Thyroid gland (tissue), 4 donors: ENCODE measurements around the gene TSFM. TPM values are rescaled to one million over a fixed set of nuclear protein-coding genes. Genes with fewer than 3 reads are reported as not detected.
A peak's percentile ranks its signal among the peaks of the same experiment; 100 is the strongest.

Experiments
- DNase-seq, 2 donors: peaks; one replicate each; pipeline ENCODE4 v3.0.0-alpha.2; 2019
- H3K27ac ChIP-seq, 3 donors: fragments of 200-600 bp; sonication (generic); 1 replicate in 2 of 3; 2 replicates in 1 of 3; pipeline ENCODE4 v1.5.1; 2016 to 2019; ENCODE audit warnings: mild to moderate bottlenecking in 1 of 3, moderate library complexity in 1 of 3
- H3K27me3 ChIP-seq: fragments of 200-600 bp; sonication (generic); one replicate; pipeline ENCODE4 v1.5.1; 2019
- H3K36me3 ChIP-seq, 2 donors: fragments of 200-600 bp; sonication (generic); one replicate each; pipeline ENCODE4 v1.5.1; 2016 to 2019
- H3K4me1 ChIP-seq, 2 donors: fragments of 200-600 bp; sonication (generic); one replicate each; pipeline ENCODE4 v1.5.1; 2017 to 2019
- H3K4me3 ChIP-seq, 3 donors: fragments of 200-600 bp; sonication (generic); replicated peaks in 1 of 3; 1 replicate in 2 of 3; 2 replicates in 1 of 3; pipeline ENCODE4 v1.5.1; 2016; ENCODE audit warnings: mild to moderate bottlenecking in 1 of 3
- H3K9me3 ChIP-seq: fragments of 200-600 bp; sonication (generic); one replicate; pipeline ENCODE4 v1.5.1; 2017
- POLR2A ChIP-seq, 2 donors: fragments of 450-650 bp; IDR thresholded peaks; one replicate each; pipeline ENCODE4 v1.6.1; 2017; ENCODE audit warnings: antibody characterized with exemption in 2 of 2, mild to moderate bottlenecking in 2 of 2, moderate library complexity in 1 of 2
- WGBS, 2 donors: methylation state at CpG; one replicate each; pipeline ENCODE4 v1.1.5; 2017; 5-methylcytosine and 5-hydroxymethylcytosine counted together
- intact Hi-C: fragments of 100-400 bp; cut with DNase I; formaldehyde crosslinking; loops from one replicate; pipeline ENCODE4 v1.15.1; 2023
- total RNA-seq, 4 donors: library from RNA; depleted of rRNA; stranded (reverse); fragments of >200 nt; gene quantifications; one replicate each; pipeline ENCODE4 v1.2.3, GENCODE V29; 2016
- TF ChIP-seq, protein P1 (sequence below), 6 experiments: fragments of 200-600 bp in 3 of 6; fragments of 450-650 bp in 3 of 6; sonication (generic) in 3 of 6; IDR thresholded peaks; one replicate each; pipeline ENCODE4 v1.5.1; 2016 to 2019; ENCODE audit warnings: antibody characterized with exemption in 6 of 6, mild to moderate bottlenecking in 2 of 6, inconsistent platforms in 1 of 6, moderate library complexity in 1 of 6

Gene TSFM
- total RNA-seq, 4 donors from 2014 or later = 19.4 to 32.0 (median 25.5) TPM

DNA sequence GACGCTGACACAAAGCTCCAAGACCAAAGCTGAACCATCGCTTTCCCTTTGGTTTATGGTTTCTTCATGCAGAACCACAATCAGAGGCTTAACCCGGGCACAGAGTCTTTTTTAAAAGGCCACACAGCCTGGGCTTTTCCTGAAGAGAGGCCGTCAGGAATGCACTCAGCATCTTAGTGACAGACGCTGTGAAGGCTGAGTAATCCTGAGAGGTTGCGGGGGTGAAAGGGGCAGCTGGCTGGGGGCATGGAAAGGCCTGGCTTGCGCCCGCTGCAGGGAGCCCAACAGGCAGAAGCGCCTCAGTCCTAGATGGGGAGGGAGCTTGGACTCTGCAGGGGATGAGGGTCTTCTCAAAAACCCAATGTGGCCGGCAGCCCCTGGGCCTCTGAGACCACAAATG is 50.4 kb downstream of the TSFM start:
- WGBS, 2 donors = 7 to 21% methylated on average over 10 of the region's 10 CpGs
- Histone ChIP-seq H3K36me3 (peaks cover 13 to 14% of the 10 kb centered on the region in 2 donors), H3K4me3 (no peak overlapping the region), H3K4me1 (peaks cover 67 to 92% of the 10 kb centered on the region in 2 donors), H3K27me3 (no peaks in the 10 kb centered on the region), H3K27ac (peak overlapping the region in 2 of 3 donors; percentile 43), H3K9me3 (no peaks in the 10 kb centered on the region)
- DNase-seq = peak; percentile 59 to 61
- TF ChIP-seq, protein P1, sequence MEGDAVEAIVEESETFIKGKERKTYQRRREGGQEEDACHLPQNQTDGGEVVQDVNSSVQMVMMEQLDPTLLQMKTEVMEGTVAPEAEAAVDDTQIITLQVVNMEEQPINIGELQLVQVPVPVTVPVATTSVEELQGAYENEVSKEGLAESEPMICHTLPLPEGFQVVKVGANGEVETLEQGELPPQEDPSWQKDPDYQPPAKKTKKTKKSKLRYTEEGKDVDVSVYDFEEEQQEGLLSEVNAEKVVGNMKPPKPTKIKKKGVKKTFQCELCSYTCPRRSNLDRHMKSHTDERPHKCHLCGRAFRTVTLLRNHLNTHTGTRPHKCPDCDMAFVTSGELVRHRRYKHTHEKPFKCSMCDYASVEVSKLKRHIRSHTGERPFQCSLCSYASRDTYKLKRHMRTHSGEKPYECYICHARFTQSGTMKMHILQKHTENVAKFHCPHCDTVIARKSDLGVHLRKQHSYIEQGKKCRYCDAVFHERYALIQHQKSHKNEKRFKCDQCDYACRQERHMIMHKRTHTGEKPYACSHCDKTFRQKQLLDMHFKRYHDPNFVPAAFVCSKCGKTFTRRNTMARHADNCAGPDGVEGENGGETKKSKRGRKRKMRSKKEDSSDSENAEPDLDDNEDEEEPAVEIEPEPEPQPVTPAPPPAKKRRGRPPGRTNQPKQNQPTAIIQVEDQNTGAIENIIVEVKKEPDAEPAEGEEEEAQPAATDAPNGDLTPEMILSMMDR (IDR thresholded peaks at IDR 0.05) = no peak
- TF ChIP-seq POLR2A (IDR thresholded peaks at IDR 0.05) = no peak
- intact Hi-C loops = no loop called here

DNA sequence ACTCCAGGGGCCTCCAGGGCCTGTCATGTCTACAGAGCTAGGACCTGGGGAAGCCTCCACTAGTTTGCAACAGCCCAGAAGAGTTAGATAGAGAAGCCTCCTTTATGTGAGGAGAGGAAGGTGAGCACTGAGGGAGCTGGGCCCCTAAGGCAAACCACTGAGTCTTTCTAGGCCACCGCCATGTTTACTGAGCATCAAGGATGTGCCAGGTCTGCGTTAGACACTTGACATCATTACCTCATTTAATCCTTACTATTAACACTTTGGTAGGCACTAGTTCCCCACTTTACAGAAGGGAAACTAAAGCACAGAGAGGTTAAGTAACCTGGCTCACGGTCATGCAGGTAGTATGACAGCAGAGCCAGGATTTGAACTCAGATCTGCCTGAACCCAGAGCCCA is 51.1 kb downstream of the TSFM start:
- H3K27ac ChIP-seq = peak overlapping the region; percentile 4 to 55 (median 43)
- H3K4me1 ChIP-seq = peaks cover 74 to 99% of the 10 kb centered on the region in 2 donors
- WGBS, 2 donors = 65 to 69% methylated on average over 3 of the region's 3 CpGs
- no peak overlapping the region for H3K4me3 ChIP-seq
- peaks cover 6 to 7% of the 10 kb centered on the region in 2 donors for H3K36me3 ChIP-seq
- H3K9me3 ChIP-seq = no peaks in the 10 kb centered on the region
- no peaks in the 10 kb centered on the region for H3K27me3 ChIP-seq
- intact Hi-C loops = no loop called here
- no peak for TF ChIP-seq POLR2A (IDR thresholded peaks at IDR 0.05)
- TF ChIP-seq, protein P1 (IDR thresholded peaks at IDR 0.05) = no peak
- DNase-seq = no peak

DNA sequence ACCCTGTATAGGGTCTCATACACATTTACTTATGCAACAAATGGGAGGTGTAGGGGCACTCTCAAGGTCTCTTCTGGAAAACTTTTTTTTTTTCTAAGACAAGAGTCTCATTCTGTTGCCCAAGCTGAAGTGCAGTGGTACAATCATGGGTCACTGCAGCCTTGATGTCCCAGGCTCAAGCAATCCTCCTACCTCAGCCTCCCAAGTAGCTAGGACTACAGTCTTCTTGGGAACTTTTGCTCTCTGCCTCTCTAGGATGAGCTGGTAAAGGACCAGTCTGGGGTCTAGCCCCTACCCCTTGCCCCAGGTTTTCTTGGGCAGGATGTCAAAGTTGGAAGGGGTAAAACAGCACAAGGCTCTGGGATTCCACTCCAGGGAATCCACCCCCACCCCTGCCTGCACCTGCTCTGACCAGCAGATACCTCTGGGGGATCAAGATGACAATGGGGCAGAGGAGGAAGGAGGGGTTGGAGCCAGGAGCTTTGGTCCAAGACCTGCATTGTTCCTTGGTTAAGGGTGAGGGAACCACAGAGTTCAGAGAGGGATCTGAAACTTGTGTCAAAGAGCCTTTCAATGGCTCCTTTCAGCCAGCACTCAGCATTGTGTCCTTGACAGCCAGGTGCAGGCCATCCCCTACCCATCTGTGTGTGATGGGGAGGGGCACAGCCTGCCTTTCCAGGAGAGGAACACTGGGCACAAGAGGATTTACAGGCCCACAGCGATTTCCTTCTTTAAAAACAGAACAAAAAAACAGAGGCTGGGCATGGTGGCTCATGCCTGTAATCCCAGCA is 51.7 kb downstream of the TSFM start:
- DNase-seq = no peak
- Histone ChIP-seq H3K4me1 (peaks cover 80 to 100% of the 10 kb centered on the region in 2 donors), H3K9me3 (no peaks in the 10 kb centered on the region), H3K27me3 (no peaks in the 10 kb centered on the region), H3K36me3 (peaks cover 1% of the 10 kb centered on the region in 2 donors), H3K4me3 (no peak overlapping the region), H3K27ac (peak overlapping the region; percentile 10 to 55 (median 43))
- intact Hi-C loops = no loop called here
- TF ChIP-seq, protein P1 (IDR thresholded peaks at IDR 0.05) = no peak
- TF ChIP-seq POLR2A (IDR thresholded peaks at IDR 0.05) = no peak
- 14 to 22% methylated on average over 1 of the region's 1 CpG for WGBS, 2 donors

DNA sequence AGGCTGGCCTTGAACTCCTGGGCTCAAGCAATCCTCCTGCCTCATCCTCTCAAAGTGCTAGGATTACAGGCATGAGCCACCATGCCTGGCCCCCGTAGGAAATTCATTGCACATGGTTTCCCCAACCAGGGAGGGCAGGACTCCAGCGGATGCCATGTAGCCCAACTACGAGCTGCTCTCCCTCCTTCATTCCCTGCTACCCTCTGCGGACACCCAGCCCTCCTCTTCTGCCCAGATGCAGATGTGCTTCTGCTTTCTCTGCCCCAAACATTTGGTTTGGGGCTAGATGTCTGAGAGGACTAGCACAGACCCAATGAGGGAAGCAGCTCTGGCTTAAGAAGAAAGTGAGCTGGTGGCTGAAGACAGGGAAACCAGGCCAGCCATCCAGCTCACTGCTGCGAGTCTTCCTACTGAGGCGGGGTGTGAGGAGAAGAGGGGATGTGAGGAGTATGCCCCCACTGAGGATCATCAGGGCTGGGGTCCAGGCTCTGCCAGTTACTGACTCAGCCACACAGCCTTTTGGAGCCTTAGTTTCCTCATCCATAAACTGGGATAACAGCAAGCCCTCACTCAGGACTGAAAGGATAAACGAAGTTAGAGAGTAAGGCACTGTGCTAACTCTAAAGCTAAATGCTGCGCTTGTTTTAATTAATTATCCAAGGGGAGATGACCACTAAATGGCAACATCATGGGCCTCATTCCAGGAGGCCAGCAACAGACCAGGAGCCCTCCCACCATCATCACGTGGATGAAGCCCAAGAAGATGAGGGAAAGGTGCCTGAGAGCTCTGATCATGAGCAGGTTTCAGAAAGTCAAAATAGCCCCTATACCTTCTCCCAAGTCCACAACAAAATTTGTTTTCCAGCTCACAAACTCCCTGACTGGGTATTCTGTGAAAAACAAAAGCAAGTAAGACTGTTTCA is 53.0 kb downstream of the TSFM start:
- WGBS, 2 donors = 55 to 64% methylated on average over 9 of the region's 9 CpGs
- Histone ChIP-seq H3K4me3 (no peak overlapping the region), H3K27me3 (no peaks in the 10 kb centered on the region), H3K9me3 (no peaks in the 10 kb centered on the region), H3K27ac (peak overlapping the region; percentile 5 to 55 (median 30)), H3K36me3 (no peaks in the 10 kb centered on the region), H3K4me1 (peaks cover 93 to 100% of the 10 kb centered on the region in 2 donors)
- TF ChIP-seq, protein P1 (IDR thresholded peaks at IDR 0.05) = no peak
- TF ChIP-seq POLR2A (IDR thresholded peaks at IDR 0.05) = no peak
- intact Hi-C loops = no loop called here
- DNase-seq = no peak
